Stomach (tissue), 9 donors: Measurements from ENCODE around the gene ZNF385C. TPM values are rescaled to one million over a fixed set of nuclear protein-coding genes. Genes with fewer than 3 reads are reported as not detected.
"Not testable (repeated sequence)": the region's sequence is repeated elsewhere in the genome, so short reads cannot be mapped to it uniquely, and the experiment has no call there.

Source experiments
- DNase-seq, 2 donors: peaks; one replicate each; pipeline versions ENCODE4 v3.0.0 to v3.0.0-alpha.2; 2013 to 2019
- H3K27ac ChIP-seq, 5 donors: fragments of 200-600 bp in 4 of 5; sonication (generic) in 4 of 5; one replicate each; pipeline ENCODE4 v1.5.1; 2013 to 2019; ENCODE audit warnings: mild to moderate bottlenecking in 1 of 5, moderate library complexity in 1 of 5
- H3K27me3 ChIP-seq, 3 donors: fragments of 200-600 bp; sonication (generic); one replicate each; pipeline ENCODE4 v1.5.1; 2017 to 2019; ENCODE audit warnings: mixed run types in 1 of 3
- H3K36me3 ChIP-seq, 4 donors: fragments of 200-600 bp; sonication (generic); 1 replicate in 3 of 4; 2 replicates in 1 of 4; pipeline ENCODE4 v1.5.1; 2016 to 2019
- H3K4me1 ChIP-seq, 4 donors: fragments of 200-600 bp; sonication (generic); one replicate each; pipeline ENCODE4 v1.5.1; 2016 to 2019
- H3K4me3 ChIP-seq, 4 donors: fragments of 200-600 bp; sonication (generic) in 3 of 4; one replicate each; pipeline ENCODE4 v1.5.1; 2016 to 2019; ENCODE audit warnings: mild to moderate bottlenecking in 1 of 4
- H3K9me3 ChIP-seq, 4 donors: fragments of 200-600 bp; sonication (generic); one replicate each; pipeline ENCODE4 v1.5.1; 2016 to 2019
- EP300 ChIP-seq: sonication (generic); formaldehyde crosslinking; IDR thresholded peaks from one replicate; pipeline ENCODE4 v1.6.1; 2017; ENCODE audit warnings: antibody characterized with exemption
- POLR2A ChIP-seq, 4 donors: fragments of 450-650 bp; IDR thresholded peaks; one replicate each; pipeline ENCODE4 v1.6.1; 2016; ENCODE audit warnings: antibody characterized with exemption in 4 of 4, control low read depth in 2 of 4, mild to moderate bottlenecking in 1 of 4, moderate library complexity in 1 of 4
- POLR2AphosphoS5 ChIP-seq, 3 donors: sonication (generic); formaldehyde crosslinking; IDR thresholded peaks; one replicate each; pipeline ENCODE4 v1.6.1; 2016; ENCODE audit warnings: antibody characterized with exemption in 3 of 3
- WGBS, 5 donors: extraction: QIAGEN DNeasy Blood & Tissue Kit in 3 of 5; methylation state at CpG; one replicate each; pipeline versions ENCODE4 v1.1.5 to v1.1.7; 2013 to 2018; 5-methylcytosine and 5-hydroxymethylcytosine counted together
- intact Hi-C: fragments of 100-400 bp; cut with DNase I; formaldehyde crosslinking; loops from one replicate; pipeline ENCODE4 v1.15.1; 2023; ENCODE audit warnings: low total_unique reads
- polyA plus RNA-seq, 3 donors: library from polyadenylated mRNA; stranded (reverse); fragments of 200-250 nt; gene quantifications; one replicate each; pipeline ENCODE4 v1.2.3, GENCODE V29; 2013
- total RNA-seq, 5 donors: library from RNA; depleted of rRNA; stranded (reverse); fragments of >200 nt; gene quantifications; one replicate each; pipeline versions ENCODE4 v1.1.0 to v1.2.3, GENCODE V29; 2014 to 2016
- TF ChIP-seq, protein P1 (sequence below), 7 experiments: fragments of 450-650 bp in 4 of 7; fragments of 200-600 bp in 3 of 7; sonication (generic) in 3 of 7; IDR thresholded peaks; one replicate each; pipeline ENCODE4 v1.5.1; 2016 to 2019; ENCODE audit warnings: antibody characterized with exemption in 7 of 7, control low read depth in 2 of 7, mild to moderate bottlenecking in 1 of 7
- donor health status: healthy with polysubstance abuse.
- donor health status: Bipolar disorder and iron deficiency.
- donor health status: healthy.

Gene ZNF385C
- total and polyA plus RNA-seq, 8 donors, result 0.31 to 1.4 (median 0.70) TPM; not detected in 4

DNA sequence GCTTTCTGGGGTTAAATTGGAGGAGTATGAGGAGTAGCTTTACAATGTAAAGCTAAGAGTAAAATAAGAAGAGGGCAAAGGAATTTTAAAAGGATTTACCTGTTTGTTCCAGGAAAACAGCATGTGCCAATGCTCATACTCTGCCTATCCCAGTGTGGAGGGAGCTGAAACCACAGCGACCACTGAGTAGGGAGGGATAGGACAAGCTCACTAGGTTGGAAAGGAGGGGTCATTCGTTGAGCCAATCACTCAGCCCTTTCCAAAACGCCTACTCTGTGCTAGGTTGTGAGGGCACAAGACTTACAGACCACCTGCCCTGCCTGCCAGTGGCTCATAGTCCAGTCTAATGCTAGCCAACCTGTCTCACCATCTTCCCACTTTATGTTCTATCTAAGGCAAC lies 79.9 kb downstream of the ZNF385C start:
- H3K27me3 ChIP-seq, result no peaks in the 10 kb centered on the region
- TF ChIP-seq, protein P1, sequence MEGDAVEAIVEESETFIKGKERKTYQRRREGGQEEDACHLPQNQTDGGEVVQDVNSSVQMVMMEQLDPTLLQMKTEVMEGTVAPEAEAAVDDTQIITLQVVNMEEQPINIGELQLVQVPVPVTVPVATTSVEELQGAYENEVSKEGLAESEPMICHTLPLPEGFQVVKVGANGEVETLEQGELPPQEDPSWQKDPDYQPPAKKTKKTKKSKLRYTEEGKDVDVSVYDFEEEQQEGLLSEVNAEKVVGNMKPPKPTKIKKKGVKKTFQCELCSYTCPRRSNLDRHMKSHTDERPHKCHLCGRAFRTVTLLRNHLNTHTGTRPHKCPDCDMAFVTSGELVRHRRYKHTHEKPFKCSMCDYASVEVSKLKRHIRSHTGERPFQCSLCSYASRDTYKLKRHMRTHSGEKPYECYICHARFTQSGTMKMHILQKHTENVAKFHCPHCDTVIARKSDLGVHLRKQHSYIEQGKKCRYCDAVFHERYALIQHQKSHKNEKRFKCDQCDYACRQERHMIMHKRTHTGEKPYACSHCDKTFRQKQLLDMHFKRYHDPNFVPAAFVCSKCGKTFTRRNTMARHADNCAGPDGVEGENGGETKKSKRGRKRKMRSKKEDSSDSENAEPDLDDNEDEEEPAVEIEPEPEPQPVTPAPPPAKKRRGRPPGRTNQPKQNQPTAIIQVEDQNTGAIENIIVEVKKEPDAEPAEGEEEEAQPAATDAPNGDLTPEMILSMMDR (IDR thresholded peaks at IDR 0.05), result no peak
- no peak for TF ChIP-seq POLR2A (IDR thresholded peaks at IDR 0.05)
- TF ChIP-seq EP300, result no peak
- no peak for TF ChIP-seq POLR2AphosphoS5 (IDR thresholded peaks at IDR 0.05)
- H3K9me3 ChIP-seq, result no peaks in the 10 kb centered on the region
- peak overlapping the region in 3 of 4 donors; percentile 86 to 95 (median 91) for H3K4me3 ChIP-seq
- peaks cover 41 to 70% (median 63%) of the 10 kb centered on the region in 4 donors for H3K4me1 ChIP-seq
- intact Hi-C loops, result no loop called here
- 23 to 54% (median 35%) methylated on average over 3 of the region's 3 CpGs for WGBS, 5 donors
- peaks cover 14 to 19% (median 18%) of the 10 kb centered on the region in 4 donors for H3K36me3 ChIP-seq
- H3K27ac ChIP-seq, result peak overlapping the region in 4 of 5 donors; percentile 91 to 95 (median 94)
- no peak for DNase-seq

DNA sequence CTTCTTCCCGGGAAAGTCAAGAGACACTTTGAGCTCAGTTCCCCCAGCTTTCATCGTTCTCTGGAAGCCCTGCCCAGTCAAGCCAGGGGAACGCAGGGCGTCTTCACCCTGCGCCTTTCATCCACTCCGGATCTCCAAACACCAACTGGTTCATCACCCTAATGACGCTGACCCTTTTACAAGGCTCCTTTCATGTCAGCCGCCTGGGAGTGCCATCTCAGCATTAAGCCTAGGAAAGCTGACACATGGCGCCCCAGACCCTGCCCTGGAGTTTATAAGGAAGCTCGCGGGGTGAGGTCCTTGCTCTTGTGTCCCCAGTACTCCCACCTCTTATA lies 80.4 kb downstream of the ZNF385C start:
- H3K27me3 ChIP-seq, result no peaks in the 10 kb centered on the region
- peaks cover 41 to 70% (median 68%) of the 10 kb centered on the region in 4 donors for H3K4me1 ChIP-seq
- intact Hi-C loops, result no loop called here
- no peaks in the 10 kb centered on the region for H3K9me3 ChIP-seq
- H3K36me3 ChIP-seq, result peaks cover 9 to 14% (median 13%) of the 10 kb centered on the region in 4 donors
- TF ChIP-seq, protein P1 (IDR thresholded peaks at IDR 0.05), result no peak
- TF ChIP-seq POLR2A (IDR thresholded peaks at IDR 0.05) (no peak), POLR2AphosphoS5 (IDR thresholded peaks at IDR 0.05) (no peak), EP300 (no peak)
- H3K27ac ChIP-seq, result peak overlapping the region; percentile 87 to 95 (median 93)
- WGBS, 5 donors, result 2 to 11% (median 6%) methylated on average over 9 to 11 of the region's 11 CpGs
- H3K4me3 ChIP-seq, result peak overlapping the region; percentile 81 to 95 (median 88)
- no peak for DNase-seq

DNA sequence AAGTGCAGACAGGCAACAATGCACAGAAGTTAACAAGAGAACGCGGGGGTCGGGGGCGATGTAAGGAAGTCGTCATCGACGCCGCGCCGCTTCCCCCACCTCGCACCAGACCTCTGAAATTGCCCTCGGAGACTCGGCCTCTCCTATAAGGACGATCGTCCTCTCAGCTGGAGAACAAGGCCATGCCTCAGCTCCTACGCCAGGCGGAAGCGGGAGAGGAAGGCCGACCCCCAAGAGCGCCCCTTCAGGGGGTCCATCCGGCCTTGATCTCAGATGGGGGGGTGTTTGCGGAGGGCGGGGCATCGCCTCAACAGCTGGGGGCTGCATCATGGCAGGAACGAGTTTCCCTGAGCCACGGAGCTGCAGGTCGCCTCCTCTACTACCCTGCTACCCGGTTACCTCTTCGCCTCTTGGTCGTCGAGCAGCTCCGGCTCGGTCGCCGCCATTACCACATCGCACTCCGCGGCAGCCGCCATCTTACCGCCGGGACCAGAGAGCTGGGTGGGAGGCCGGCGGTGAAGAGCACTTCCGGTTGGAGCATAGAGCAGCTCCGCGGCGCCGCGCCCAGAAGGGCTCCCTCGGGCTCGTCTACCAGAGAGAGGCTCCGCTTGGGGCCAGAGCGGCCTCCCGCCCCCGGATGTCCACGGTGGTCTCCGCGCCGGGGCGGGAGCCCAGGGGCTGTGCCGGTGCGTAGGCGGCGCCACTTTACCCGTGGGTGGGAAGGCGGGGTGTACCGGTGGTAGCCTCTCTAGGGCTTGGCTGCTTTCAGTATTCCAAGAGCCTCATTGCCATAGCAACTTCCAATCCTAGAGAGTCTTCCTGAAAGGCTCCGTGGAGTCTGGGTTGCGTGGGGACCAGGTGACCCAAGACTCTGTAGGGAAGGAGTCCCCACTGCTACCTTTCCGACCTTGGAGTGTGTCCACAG lies 81.1 kb downstream of the ZNF385C start, which contains the start of gene DNAJC7:
Gene DNAJC7, minus strand, starts transcription at position 499 of the 925 bp plus-strand sequence. Its CDS starts 23 bp downstream, at position 476.
- Histone ChIP-seq H3K36me3 (peaks cover 3 to 8% (median 7%) of the 10 kb centered on the region in 4 donors), H3K4me3 (peak within 1 kb of the TSS; percentile 81 to 95 (median 88)), H3K9me3 (no peaks in the 10 kb centered on the region), H3K27me3 (no peaks in the 10 kb centered on the region), H3K4me1 (peaks cover 43 to 77% (median 69%) of the 10 kb centered on the region in 4 donors), H3K27ac (peak within 1 kb of the TSS; percentile 87 to 95 (median 93))
- TF ChIP-seq EP300 (no peak), POLR2AphosphoS5 (IDR thresholded peaks at IDR 0.05) (peak; percentile 59 to 89 (median 76)), POLR2A (IDR thresholded peaks at IDR 0.05) (no peak)
- TF ChIP-seq, protein P1 (IDR thresholded peaks at IDR 0.05), result peak in 1 of 7 experiments; percentile 30
- peak; percentile 93 to 98 for DNase-seq
- 0 to 1% (median 0%) methylated on average over 37 to 70 of the region's 70 CpGs for WGBS, 5 donors
- intact Hi-C loops, result no loop called here

DNA sequence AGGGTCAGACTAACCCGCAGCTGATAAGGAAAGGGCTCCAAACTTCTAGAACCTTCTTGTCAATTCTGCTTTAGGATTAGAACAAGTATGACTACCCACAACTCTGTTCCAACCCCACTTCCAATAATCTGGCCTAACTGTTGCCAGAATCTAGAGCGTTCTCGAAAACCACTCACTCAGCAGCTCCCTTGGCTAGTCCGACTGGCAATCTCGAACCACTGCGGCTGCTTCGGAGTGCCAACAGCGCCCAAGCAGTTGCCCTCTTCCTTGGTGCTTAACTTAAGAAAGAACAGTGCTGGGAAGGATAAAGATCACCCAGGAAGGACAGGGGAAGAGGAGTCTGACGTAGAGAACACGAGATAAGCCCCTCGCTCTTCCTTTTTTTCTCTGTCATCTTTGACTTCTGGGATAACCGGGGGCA lies 81.9 kb downstream of the ZNF385C start:
- H3K9me3 ChIP-seq, result no peaks in the 10 kb centered on the region

DNA sequence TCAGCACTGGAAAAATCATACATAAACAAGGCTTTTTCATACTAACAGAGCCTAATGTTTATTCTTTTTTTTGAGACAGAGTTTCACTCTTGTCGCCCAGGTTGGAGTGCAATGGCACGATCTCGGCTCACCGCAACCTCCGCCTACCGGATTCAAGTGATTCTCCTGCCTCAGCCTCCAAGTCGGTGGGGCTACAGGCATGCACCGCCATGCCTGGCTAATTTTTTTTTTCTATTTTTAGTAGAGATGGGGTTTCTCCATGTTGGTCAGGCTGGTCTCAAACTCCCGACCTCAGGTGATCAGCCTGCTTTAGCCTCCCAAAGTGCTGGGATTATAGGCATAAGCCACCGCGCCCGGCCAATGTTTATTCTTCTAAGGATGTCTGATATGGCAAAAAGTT lies 84.5 kb downstream of the ZNF385C start:
- intact Hi-C loops, H3K27ac ChIP-seq, H3K4me3 ChIP-seq, H3K27me3 ChIP-seq, H3K9me3 ChIP-seq, DNase-seq, H3K36me3 ChIP-seq: not testable (repeated sequence)
- H3K4me1 ChIP-seq, result peaks cover 36 to 88% (median 77%) of the 10 kb centered on the region in 4 donors
- 80 to 88% (median 81%) methylated on average over 12 of the region's 12 CpGs for WGBS, 5 donors

More for the DNA sequence above, 81.9 kb downstream of the ZNF385C start:
- TF ChIP-seq, protein P1 (IDR thresholded peaks at IDR 0.05), result no peak
- TF ChIP-seq POLR2AphosphoS5 (IDR thresholded peaks at IDR 0.05), result no peak
- TF ChIP-seq EP300, result no peak
- no peak for TF ChIP-seq POLR2A (IDR thresholded peaks at IDR 0.05)
- peak in 1 of 2 donors; percentile 51 for DNase-seq
- peak overlapping the region; percentile 87 to 95 (median 93) for H3K27ac ChIP-seq
- H3K4me1 ChIP-seq, result peaks cover 42 to 81% (median 69%) of the 10 kb centered on the region in 4 donors
- 2 to 5% (median 3%) methylated on average over 12 of the region's 12 CpGs for WGBS, 5 donors
- peak overlapping the region; percentile 81 to 95 (median 88) for H3K4me3 ChIP-seq
- H3K27me3 ChIP-seq, result no peaks in the 10 kb centered on the region
- intact Hi-C loops, result no loop called here
- no peaks in the 10 kb centered on the region for H3K36me3 ChIP-seq

DNA sequence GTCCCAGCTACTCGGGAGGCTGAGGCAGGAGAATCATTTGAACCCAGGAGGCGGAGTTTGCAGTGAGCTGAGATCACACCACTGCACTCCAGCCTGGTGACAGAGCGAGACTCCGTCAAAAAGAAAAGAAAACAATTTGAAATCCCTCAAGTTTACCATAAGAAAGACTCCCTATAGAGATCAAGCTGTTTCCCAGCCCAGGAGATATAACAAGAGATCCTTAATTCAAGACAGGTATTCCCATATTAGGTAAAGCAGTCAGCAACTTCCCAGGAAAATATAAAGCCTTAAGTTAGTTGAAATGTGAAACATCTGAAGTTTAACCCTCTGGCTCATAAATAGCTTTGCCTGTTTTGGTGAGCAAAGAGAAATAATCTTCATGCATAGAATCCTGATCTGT lies 85.9 kb downstream of the ZNF385C start:
- intact Hi-C loops, H3K27ac ChIP-seq, H3K27me3 ChIP-seq, H3K4me3 ChIP-seq, H3K9me3 ChIP-seq, DNase-seq: not testable (repeated sequence)
- Histone ChIP-seq H3K4me1 (peaks cover 29 to 87% (median 76%) of the 10 kb centered on the region in 4 donors), H3K36me3 (peaks cover 0 to 10% (median 6%) of the 10 kb centered on the region in 4 donors)
- 71 to 85% (median 82%) methylated on average over 4 of the region's 4 CpGs for WGBS, 5 donors
